OCI-LY3 (cell line): ENCODE results near the gene PHF14.
"Not testable (repeated sequence)": the region's sequence is repeated elsewhere in the genome, so short reads cannot be mapped to it uniquely, and the experiment has no call there.

Source experiments
- H2AFZ ChIP-seq: fragments of 200-600, 300-600 bp; shearing (Covaris generic); 2 replicates; pipeline ENCODE4 v1.6.0; 2014; ENCODE audit warnings: antibody characterized with exemption, low read depth, low read length
- H3K27ac ChIP-seq: fragments of 200-600, 300-600 bp; sonication (generic); 2 replicates; pipeline ENCODE4 v1.5.1; 2014; ENCODE audit warnings: mild to moderate bottlenecking, low read length, moderate library complexity, mixed read lengths
- H3K27me3 ChIP-seq: fragments of 200-600, 300-600 bp; sonication (generic); 2 replicates; pipeline ENCODE4 v1.6.1; 2014; ENCODE audit warnings: low read depth, low read length, mixed read lengths
- H3K36me3 ChIP-seq: fragments of 200-600, 300-600 bp; sonication (generic); replicated peaks from 2 replicates; pipeline ENCODE3; 2014; ENCODE audit warnings: low read depth, low read length, mixed read lengths
- H3K4me1 ChIP-seq: fragments of 300-600, 200-600 bp; sonication (generic); 2 replicates; pipeline ENCODE4 v1.6.1; 2014; ENCODE audit warnings: low read length, mixed read lengths
- H3K4me2 ChIP-seq: fragments of 200-600, 300-600 bp; sonication (generic); 2 replicates; pipeline ENCODE4 v1.6.1; 2014; ENCODE audit warnings: low read length, mixed read lengths
- H3K4me3 ChIP-seq: fragments of 300-600, 200-600 bp; sonication (generic); 2 replicates; pipeline ENCODE4 v1.5.1; 2014; ENCODE audit warnings: antibody characterized with exemption, mild to moderate bottlenecking, low read length, moderate library complexity
- H3K79me2 ChIP-seq: fragments of 300-600, 200-600 bp; shearing (Covaris generic); 2 replicates; pipeline ENCODE4 v1.6.1; 2014; ENCODE audit warnings: mild to moderate bottlenecking, low read length, mixed read lengths
- H3K9ac ChIP-seq: fragments of 300-600, 200-600 bp; shearing (Covaris generic); 2 replicates; pipeline ENCODE4 v1.6.0; 2014; ENCODE audit warnings: mild to moderate bottlenecking, low read length, moderate library complexity
- H3K9me3 ChIP-seq: fragments of 200-600, 300-600 bp; shearing (Covaris generic); 2 replicates; pipeline ENCODE4 v1.6.1; 2014; ENCODE audit warnings: low read length, mixed read lengths; ENCODE audit not compliant: insufficient read depth
- H4K20me1 ChIP-seq: fragments of 200-600, 300-600 bp; sonication (generic); 2 replicates; pipeline ENCODE4 v1.6.1; 2016; ENCODE audit warnings: low read length, mixed read lengths; ENCODE audit not compliant: insufficient read depth
- CTCF ChIP-seq: fragments of 200-600, 300-600 bp; sonication (generic); IDR thresholded peaks from 2 replicates; pipeline ENCODE4 v1.5.1; 2014; ENCODE audit warnings: antibody characterized with exemption, low read length, low read depth
- EZH2phosphoT487 ChIP-seq: fragments of 200-600 bp; shearing (Covaris generic); IDR thresholded peaks from 2 replicates; pipeline ENCODE4 v1.6.1; 2018; ENCODE audit warnings: antibody characterized with exemption, mixed run types, low read depth

The PHF14 gene

GRCh38 chr7:10977113-10977512 lies 3.4 kb downstream of the PHF14 start:
- Histone ChIP-seq H3K27me3 (no peaks in the 10 kb centered on the region), H3K4me2 (peak overlapping the region; percentile 31; the same call in 1 of the 2 replicates), H3K4me3 (no peak overlapping the region), H3K27ac (no peak overlapping the region), H3K9me3 (no peaks in the 10 kb centered on the region), H2AFZ (no peak overlapping the region), H3K79me2 (peaks cover 79% of the 10 kb centered on the region), H3K9ac (no peak overlapping the region), H3K36me3 (peaks cover 32% of the 10 kb centered on the region), H3K4me1 (peaks cover 33% of the 10 kb centered on the region), H4K20me1 (peaks cover 19% of the 10 kb centered on the region)
- TF ChIP-seq EZH2phosphoT487 (no peak), CTCF (no peak)

- no peaks in the 10 kb centered on the region for H3K27me3 ChIP-seq
- H4K20me1 ChIP-seq: peaks cover 14% of the 10 kb centered on the region
- H3K36me3 ChIP-seq: peaks cover 39% of the 10 kb centered on the region
- no peak overlapping the region for H3K9ac ChIP-seq
- H3K4me1 ChIP-seq: peaks cover 9% of the 10 kb centered on the region
- H3K9me3 ChIP-seq: no peaks in the 10 kb centered on the region
- peaks cover 85% of the 10 kb centered on the region for H3K79me2 ChIP-seq
- no peak overlapping the region for H3K4me2 ChIP-seq
- no peak overlapping the region for H2AFZ ChIP-seq
- TF ChIP-seq CTCF: no peak
- TF ChIP-seq EZH2phosphoT487: no peak
- no peak overlapping the region for H3K27ac ChIP-seq
- no peak overlapping the region for H3K4me3 ChIP-seq
These were observed 7.6 kb downstream of the PHF14 start for GRCh38 chr7:10981317-10981716.

- H3K9ac ChIP-seq, H3K4me3 ChIP-seq, H4K20me1 ChIP-seq, H3K27ac ChIP-seq, H3K27me3 ChIP-seq, H3K9me3 ChIP-seq, H2AFZ ChIP-seq, H3K4me2 ChIP-seq, H3K4me1 ChIP-seq: not testable (repeated sequence)
- peaks cover 26% of the 10 kb centered on the region for H3K36me3 ChIP-seq
- H3K79me2 ChIP-seq: peaks cover 30% of the 10 kb centered on the region
These were observed 17.1 kb downstream of the PHF14 start for GRCh38 chr7:10990748-10991147.

- peaks cover 27% of the 10 kb centered on the region for H3K36me3 ChIP-seq
- H2AFZ ChIP-seq, H3K9me3 ChIP-seq, H3K27me3 ChIP-seq, H3K4me3 ChIP-seq, H3K9ac ChIP-seq, H3K4me2 ChIP-seq, H3K27ac ChIP-seq, H3K4me1 ChIP-seq: not testable (repeated sequence)
- peaks cover 14% of the 10 kb centered on the region for H4K20me1 ChIP-seq
- peaks cover 66% of the 10 kb centered on the region for H3K79me2 ChIP-seq
These were observed 22.0 kb downstream of the PHF14 start for GRCh38 chr7:10995482-10996166.

GRCh38 chr7:10998996-10999757 lies 25.5 kb downstream of the PHF14 start:
- Histone ChIP-seq H3K4me3 (no peak overlapping the region), H3K9me3 (no peaks in the 10 kb centered on the region), H2AFZ (no peak overlapping the region), H3K4me1 (no peaks in the 10 kb centered on the region), H3K79me2 (peaks cover 87% of the 10 kb centered on the region), H3K27me3 (no peaks in the 10 kb centered on the region), H4K20me1 (peaks cover 17% of the 10 kb centered on the region), H3K9ac (no peak overlapping the region), H3K4me2 (no peak overlapping the region), H3K27ac (no peak overlapping the region), H3K36me3 (peaks cover 14% of the 10 kb centered on the region)
- TF ChIP-seq CTCF: no peak
- no peak for TF ChIP-seq EZH2phosphoT487
